Fibroblast of skin of right quadriceps (primary cell): ENCODE data around the gene PIK3C2B.
"Not testable (repeated sequence)": the region's sequence is repeated elsewhere in the genome, so short reads cannot be mapped to it uniquely, and the experiment has no call there.

ENCODE experiments used
- DNase-seq: peaks from one replicate; pipeline ENCODE4 v3.0.0-alpha.2; 2013

The PIK3C2B gene

DNA sequence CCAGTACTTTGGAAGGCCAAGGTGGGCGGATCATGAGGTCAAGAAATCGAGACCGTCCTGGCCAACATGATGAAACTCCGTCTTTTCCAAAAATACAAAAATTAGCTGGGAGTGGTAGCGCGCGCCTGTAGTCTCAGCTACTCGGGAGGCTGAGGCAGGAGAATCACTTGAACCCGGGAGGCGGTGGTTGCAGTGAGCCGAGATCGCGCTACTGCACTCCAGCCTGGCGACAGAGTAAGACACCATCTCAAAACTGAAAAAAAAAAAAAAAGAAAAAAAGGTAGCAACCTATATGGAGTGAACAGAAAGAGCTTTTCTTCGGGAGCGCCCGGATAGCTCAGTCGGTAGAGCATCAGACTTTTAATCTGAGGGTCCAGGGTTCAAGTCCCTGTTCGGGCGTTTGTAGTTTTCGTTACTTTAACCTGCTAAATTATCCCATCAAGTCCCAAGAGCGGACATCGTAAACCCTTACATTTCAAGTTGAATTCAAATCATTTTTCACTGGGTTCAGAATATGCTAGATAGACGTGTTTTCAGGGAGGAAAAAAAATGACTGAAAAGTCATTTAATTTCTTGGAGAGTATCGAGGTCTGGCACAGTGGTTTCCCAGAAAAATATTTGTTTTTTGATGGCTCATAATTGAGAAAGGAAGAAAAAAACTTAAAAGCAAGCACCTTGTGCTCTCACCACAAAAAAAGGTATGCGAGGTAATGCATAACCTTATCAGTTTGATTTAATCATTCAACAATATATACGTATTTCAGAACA, 11.8 kb upstream of the PIK3C2B start:
- DNase-seq, result peak; percentile 95

GRCh38 chr1:204505674-204506200, 11.1 kb upstream of the PIK3C2B start:
- no peak for DNase-seq

DNA sequence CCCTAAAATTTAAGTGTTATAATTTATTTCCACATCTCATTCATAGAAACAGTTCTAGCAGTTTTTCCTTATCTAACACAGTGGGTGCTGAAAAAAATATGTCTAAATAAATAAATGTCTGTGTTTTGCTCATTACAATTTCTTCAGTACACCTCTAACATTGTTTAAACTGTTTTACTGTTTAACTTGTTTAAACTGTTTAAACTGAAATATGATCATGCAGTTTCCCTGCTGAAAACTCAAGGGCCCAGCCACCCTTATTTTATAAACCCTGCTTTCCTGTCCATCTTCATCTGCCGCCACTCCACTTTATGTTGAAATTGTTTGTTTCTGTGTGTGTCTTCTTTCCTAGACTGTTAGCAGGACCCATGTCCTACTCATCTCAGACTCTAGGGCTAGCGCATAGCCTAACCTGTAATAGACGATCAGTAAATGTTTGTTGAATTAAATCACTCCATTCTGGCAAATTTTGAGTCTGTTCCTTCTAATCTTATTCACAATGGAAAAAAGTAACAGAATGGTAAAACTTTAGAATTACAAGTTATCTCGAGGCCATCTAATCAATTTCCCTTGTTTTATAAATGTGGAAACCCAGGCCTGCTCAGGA, 9.4 kb upstream of the PIK3C2B start:
- DNase-seq, result no peak

DNA sequence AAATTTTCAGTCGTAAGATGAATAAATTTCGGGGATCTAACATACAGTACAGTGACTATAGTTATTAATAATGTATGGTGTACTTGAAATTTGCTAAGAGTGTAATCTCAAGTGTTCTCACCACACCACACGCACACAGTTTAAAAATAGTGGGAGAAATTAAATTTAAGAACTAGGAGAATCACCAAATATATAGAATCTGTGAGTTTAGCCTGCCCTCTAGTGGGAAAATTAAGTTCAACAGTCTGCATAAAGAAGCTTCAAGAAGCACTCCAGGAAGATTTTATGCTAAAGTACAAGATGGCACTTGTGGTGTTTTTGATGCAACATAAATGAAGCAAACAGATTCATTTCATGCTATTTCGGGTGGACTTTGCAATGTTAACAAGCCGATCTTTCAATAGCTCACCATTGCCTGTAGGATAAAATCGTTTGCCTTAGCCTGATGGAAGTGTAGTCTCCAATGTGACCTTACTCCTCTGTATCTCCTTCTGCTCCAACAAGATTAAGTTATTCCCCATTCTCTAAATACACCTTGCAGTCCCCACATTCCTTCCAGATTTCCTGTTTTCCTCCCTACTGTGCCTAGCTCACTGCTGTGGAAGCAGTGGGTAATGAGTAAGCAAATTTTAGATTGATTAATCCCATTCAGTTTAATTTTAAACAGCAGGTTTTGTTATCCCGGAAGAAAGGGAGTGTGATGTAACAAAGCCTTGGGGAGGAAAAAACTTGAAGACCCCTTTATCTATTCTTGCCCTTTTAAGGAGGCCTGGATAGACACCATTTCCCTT, 8.7 kb upstream of the PIK3C2B start:
- peak; percentile 74 for DNase-seq

GRCh38 chr1:204502241-204502640, 7.6 kb upstream of the PIK3C2B start:
- DNase-seq, result peak; percentile 26

- no peak for DNase-seq
Observed at GRCh38 chr1:204499511-204500468, 5.2 kb upstream of the PIK3C2B start.

DNA sequence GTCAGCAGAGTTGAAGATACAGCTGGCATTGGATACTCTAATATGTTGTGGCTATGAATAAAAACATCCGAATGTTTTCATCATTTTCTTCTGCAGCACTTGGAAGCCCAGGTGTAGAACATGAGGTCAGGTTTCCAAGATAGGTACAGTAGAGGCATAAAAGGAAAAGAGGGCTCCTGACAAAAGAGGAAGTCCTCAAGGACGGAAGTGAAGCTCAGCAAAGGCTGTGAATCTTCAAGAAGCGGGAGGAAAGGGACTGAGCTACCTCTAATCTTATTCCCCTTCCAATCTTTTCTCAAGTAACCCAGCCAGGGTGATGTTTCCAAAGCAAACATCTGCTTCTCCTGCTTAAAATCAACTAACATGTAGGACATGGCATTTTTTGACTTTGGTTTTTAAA, 4.4 kb upstream of the PIK3C2B start:
- no peak for DNase-seq

GRCh38 chr1:204495777-204496176, 1.2 kb upstream of the PIK3C2B start:
- no peak for DNase-seq

DNA sequence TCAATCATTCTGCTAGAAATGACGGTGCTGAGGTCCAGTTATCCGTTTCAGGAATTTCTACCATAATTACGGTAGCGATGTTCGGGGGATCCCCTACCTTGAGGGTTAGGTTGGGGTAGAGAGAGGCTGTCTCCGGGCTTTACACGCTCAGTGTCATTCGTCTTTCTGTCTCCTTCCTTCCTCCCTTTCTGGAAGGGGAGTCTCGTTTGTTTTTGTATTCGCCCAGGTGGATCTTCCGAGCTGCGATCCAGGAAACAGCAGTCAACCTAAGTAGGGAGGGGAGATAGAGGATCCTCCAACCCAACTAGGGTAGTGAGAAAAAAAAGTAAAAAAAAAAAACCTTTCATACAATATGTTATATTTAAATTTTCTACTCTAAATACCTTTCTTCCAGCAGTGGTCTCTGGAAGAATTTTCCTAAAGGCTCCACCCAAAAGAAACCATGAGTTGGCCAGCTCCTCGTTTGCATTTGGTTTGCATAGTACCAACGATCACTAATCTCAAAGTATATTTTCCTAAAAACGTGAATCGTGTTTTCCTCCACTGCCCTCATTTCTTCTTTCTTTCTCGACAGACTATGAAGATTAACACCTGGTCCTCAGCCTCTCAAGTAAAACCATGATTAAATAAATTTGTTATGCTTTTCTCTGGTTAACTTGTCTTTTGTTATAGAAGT, 611 bp upstream of the PIK3C2B start:
- DNase-seq, result no peak

GRCh38 chr1:204493984-204494280, 673 bp downstream of the PIK3C2B start:
- DNase-seq, result peak; percentile 41

GRCh38 chr1:204493145-204493983, 1.2 kb downstream of the PIK3C2B start:
- peak; percentile 62 for DNase-seq

DNA sequence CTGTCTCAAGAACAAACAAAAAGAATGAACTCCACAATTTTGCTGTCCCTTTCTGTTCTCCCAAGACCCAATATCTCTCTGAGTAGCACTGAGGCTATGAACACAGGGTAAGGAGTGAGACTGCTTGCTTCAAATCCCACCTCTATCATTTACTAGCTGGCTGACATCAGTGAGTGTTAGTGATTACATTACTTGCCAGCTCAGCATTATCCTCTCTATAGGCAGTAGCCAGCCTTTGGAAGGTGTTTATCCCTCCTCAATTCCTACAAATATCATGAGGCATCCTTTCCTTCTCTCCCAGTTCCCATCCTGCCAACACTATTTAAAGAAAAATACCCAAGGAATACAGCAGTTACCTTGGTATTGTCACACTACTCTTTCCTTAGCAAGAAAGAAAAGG, 3.0 kb downstream of the PIK3C2B start:
- DNase-seq, result no peak

- peak; percentile 42 for DNase-seq
Observed at GRCh38 chr1:204487256-204487615, 7.4 kb downstream of the PIK3C2B start.

DNA sequence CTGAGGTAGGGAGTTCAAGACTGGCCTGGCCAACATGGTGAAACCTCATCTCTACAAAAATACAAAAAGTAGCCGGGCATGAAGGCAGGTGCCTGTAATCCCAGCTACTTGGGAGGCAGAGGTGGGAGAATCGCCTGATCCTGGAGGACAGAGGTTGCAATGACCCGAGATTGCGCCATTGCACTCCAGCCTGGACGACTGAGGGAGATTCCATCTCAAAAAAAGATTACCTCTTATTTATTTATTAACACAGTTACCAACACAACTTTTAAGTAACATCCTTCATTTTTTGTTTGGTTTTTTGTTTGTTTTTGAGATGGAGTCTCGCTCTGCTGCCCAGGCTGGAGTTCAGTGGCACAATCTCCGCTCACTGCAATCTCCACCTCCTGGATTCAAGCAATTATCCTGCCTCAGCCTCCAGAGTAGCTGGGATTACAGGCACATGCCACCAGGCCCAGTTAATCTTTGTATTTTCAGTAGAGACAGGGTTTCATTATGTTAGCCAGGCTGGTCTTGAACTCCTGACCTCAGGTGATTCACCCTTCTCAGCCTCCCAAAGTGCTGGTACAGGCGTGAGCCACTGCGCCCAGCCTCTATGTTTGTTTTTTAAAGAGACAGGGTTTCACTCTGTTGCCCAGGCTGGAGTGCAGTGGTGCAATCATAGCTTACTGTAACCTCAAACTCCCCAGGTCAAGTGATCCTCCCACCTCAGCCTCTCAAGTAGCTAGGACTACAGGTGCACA, 7.9 kb downstream of the PIK3C2B start:
- not testable (repeated sequence) for DNase-seq

GRCh38 chr1:204483791-204484190, 10.8 kb downstream of the PIK3C2B start:
- DNase-seq, result no peak

DNA sequence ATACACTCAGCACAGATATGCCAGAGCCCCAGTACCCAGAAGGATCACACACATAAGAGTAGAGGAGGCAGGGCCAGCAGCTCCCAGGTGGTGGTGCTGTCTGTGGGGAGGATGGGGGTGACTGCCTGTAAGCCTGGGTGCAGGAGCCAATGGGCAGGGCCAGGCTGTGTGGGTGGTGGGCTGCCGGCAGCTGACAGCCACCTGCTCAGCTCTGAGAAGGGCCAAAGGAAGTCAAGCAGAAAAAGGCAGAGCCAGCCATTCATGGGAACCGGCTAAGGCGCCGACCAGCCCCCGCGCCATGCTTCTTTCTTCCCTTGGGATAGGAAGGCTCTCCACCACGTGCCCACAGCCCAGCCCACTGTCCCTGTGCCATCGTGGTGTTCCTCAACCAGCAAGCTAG, 14.1 kb downstream of the PIK3C2B start:
- DNase-seq, result no peak

DNA sequence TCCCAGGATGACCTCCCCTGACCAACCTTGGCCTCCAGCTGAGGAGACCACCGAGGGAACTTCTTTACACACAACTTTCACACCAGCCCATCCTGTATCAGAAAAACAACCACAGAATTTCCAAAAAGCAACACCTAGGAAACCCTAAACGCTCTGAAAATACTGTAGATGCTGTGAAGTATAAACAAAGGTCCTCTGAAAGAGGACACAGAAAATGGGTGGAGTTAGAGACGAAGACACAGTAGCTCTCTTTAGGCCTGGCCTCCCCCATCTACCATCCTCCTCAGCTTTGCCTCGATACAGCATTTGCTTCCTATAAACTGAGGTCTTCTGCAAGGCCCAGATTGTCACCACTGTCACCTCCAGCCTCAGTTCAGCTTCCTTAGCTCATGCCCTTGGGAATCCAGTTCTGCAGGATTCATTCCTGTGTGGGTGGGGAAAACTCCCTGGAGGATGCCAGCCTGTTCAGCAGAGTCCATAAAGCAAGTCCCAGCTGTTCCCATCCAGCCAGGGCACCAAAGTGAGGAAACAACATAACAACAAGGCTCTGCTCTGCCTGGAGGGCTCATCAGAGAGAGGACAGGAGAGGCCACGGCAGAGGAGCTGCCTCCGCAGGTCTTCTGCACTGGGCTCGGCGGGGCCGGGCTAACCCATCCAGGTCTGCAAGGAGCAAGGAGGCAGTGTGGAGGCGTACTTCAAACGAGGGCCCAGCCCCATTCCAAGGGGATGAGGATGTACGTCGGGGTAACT, 15.0 kb downstream of the PIK3C2B start:
- DNase-seq, result no peak

- no peak for DNase-seq
Observed at GRCh38 chr1:204478921-204479320, 15.7 kb downstream of the PIK3C2B start.

GRCh38 chr1:204478172-204478899, 16.3 kb downstream of the PIK3C2B start:
- no peak for DNase-seq
